GM10266 (cell line): ENCODE results near the gene MACROD2.

Source experiments
- DNase-seq: peaks from one replicate; pipeline ENCODE4 v3.0.0; 2012; ENCODE audit errors: extremely low spot score
- CTCF ChIP-seq: IDR thresholded peaks from 2 replicates; pipeline ENCODE4 v1.5.1; 2012; ENCODE audit warnings: mild to moderate bottlenecking, low read depth; ENCODE audit not compliant: control insufficient read depth, insufficient read depth; ENCODE audit errors: missing control alignments

MACROD2 gene

GRCh38 chr20:14937021-14937420 lies 941.7 kb downstream of the MACROD2 start:
- no peak for TF ChIP-seq CTCF
- no peak for DNase-seq

GRCh38 chr20:14937846-14938245 lies 942.5 kb downstream of the MACROD2 start:
- TF ChIP-seq CTCF, result no peak
- DNase-seq, result no peak

GRCh38 chr20:14947536-14947935 lies 952.2 kb downstream of the MACROD2 start:
- no peak for DNase-seq
- TF ChIP-seq CTCF, result no peak

GRCh38 chr20:14947946-14948345 lies 952.6 kb downstream of the MACROD2 start:
- DNase-seq, result no peak
- TF ChIP-seq CTCF, result no peak

- TF ChIP-seq CTCF, result peak; percentile 21
- no peak for DNase-seq
Observed at GRCh38 chr20:14948416-14948815, 953.1 kb downstream of the MACROD2 start.

GRCh38 chr20:14950633-14951032 lies 955.3 kb downstream of the MACROD2 start:
- no peak for DNase-seq
- TF ChIP-seq CTCF, result no peak

GRCh38 chr20:14951105-14951504 lies 955.8 kb downstream of the MACROD2 start:
- DNase-seq, result no peak
- no peak for TF ChIP-seq CTCF
